Hepatocyte (in vitro differentiated cells): ENCODE results near the gene OR6M1. TPM values are rescaled to one million over a fixed set of nuclear protein-coding genes. Genes with fewer than 3 reads are reported as not detected.
A peak's percentile ranks its signal among the peaks of the same experiment; 100 is the strongest.

Source experiments
- DNase-seq: peaks from one replicate; pipeline ENCODE4 v3.0.0-alpha.2; 2016; ENCODE audit warnings: low spot score
- H2AFZ ChIP-seq: fragments of 200-600 bp; sonication (generic); 2 replicates; pipeline ENCODE4 v1.6.0; 2016; ENCODE audit warnings: antibody characterized with exemption, mild to moderate bottlenecking
- H3K27ac ChIP-seq: fragments of 200-600 bp; sonication (generic); 2 replicates; pipeline ENCODE4 v1.5.1; 2016; ENCODE audit warnings: mild to moderate bottlenecking
- H3K27me3 ChIP-seq: fragments of 200-600 bp; sonication (generic); 2 replicates; pipeline ENCODE4 v1.6.1; 2016
- H3K36me3 ChIP-seq: fragments of 200-600 bp; sonication (generic); replicated peaks from 2 replicates; pipeline ENCODE4 v1.5.1; 2016; ENCODE audit warnings: low read depth; ENCODE audit not compliant: insufficient read depth
- H3K4me1 ChIP-seq: fragments of 200-600 bp; sonication (generic); 2 replicates; pipeline ENCODE4 v1.5.1; 2016; ENCODE audit warnings: mild to moderate bottlenecking, moderate library complexity; ENCODE audit not compliant: insufficient read depth
- H3K4me2 ChIP-seq: fragments of 200-600 bp; sonication (generic); 2 replicates; pipeline ENCODE4 v1.6.0; 2016
- H3K4me3 ChIP-seq: fragments of 200-600 bp; sonication (generic); 2 replicates; pipeline ENCODE4 v1.5.1; 2016; ENCODE audit warnings: mild to moderate bottlenecking
- H3K79me2 ChIP-seq: fragments of 200-600 bp; sonication (generic); 2 replicates; pipeline ENCODE4 v1.6.0; 2017; ENCODE audit warnings: mild to moderate bottlenecking
- H3K9me2 ChIP-seq: fragments of 200-600 bp; sonication (generic); replicated peaks from 2 replicates; pipeline ENCODE4 v1.6.0; 2017; ENCODE audit warnings: mild to moderate bottlenecking; ENCODE audit not compliant: insufficient read depth
- H3K9me3 ChIP-seq: fragments of 200-600 bp; sonication (generic); 2 replicates; pipeline ENCODE4 v1.5.1; 2016; ENCODE audit warnings: low read depth, mild to moderate bottlenecking
- H4K20me1 ChIP-seq: fragments of 200-600 bp; sonication (generic); 2 replicates; pipeline ENCODE4 v1.6.0; 2016; ENCODE audit warnings: mild to moderate bottlenecking; ENCODE audit not compliant: insufficient read depth, poor library complexity, severe bottlenecking
- EZH2 ChIP-seq: fragments of 200-600 bp; sonication (generic); IDR thresholded peaks from 2 replicates; pipeline ENCODE4 v1.6.1; 2016; ENCODE audit warnings: antibody characterized with exemption, mild to moderate bottlenecking, borderline replicate concordance
- EZH2phosphoT487 ChIP-seq: fragments of 200-600 bp; sonication (generic); IDR thresholded peaks from one replicate; pipeline ENCODE4 v1.6.1; 2018; ENCODE audit warnings: antibody characterized with exemption, mild to moderate bottlenecking, low read depth, moderate library complexity; ENCODE audit not compliant: unreplicated experiment, severe bottlenecking
- WGBS: methylation state at CpG from one replicate; pipeline ENCODE4 v1.1.6; 2016; ENCODE audit warnings: low lambda C conversion rate; ENCODE audit errors: missing lambda C conversion rate; 5-methylcytosine and 5-hydroxymethylcytosine counted together
- polyA plus RNA-seq: library from polyadenylated mRNA; unstranded; fragments of >200 nt; fragmentation: Nextera tagmentation; extraction: Ambion mirVana; gene quantifications from 2 replicates; pipeline ENCODE4 v1.2.1, GENCODE V29; 2016
- total RNA-seq: library from RNA; depleted of rRNA; stranded (reverse); fragments of >200 nt; gene quantifications from 2 replicates; pipeline ENCODE4 v1.2.3, GENCODE V29; 2014
- TF ChIP-seq, protein P1 (sequence below): fragments of 200-600 bp; sonication (generic); IDR thresholded peaks from 2 replicates; pipeline ENCODE4 v1.5.1; 2016; ENCODE audit warnings: antibody characterized with exemption, mild to moderate bottlenecking; ENCODE audit not compliant: poor library complexity

Gene OR6M1
- total and polyA plus RNA-seq, 2 experiments from 2014 or later = not detected

DNA sequence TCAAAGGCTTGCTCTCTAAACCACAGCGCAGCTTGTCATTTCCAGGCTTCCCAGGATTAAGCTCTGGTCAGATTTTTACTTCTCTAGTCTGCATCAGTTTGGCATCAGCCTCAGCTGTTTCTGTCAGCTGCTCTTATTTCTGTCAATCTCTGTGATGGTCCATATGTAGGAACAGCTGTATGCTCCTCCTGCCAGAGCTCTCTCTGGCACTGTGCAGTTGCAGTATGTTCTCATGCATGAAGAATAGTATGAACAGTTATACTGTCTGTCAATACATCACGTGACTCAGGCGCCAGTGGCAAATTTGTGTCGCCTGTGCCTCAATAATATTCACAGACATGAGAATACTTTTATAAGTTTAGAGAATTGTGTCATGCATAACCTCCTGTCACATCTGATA lies 6.7 kb downstream of the OR6M1 start:
- Histone ChIP-seq H3K27me3 (no peaks in the 10 kb centered on the region), H3K9me3 (no peaks in the 10 kb centered on the region), H2AFZ (no peak overlapping the region), H3K9me2 (no peaks in the 10 kb centered on the region), H3K4me1 (peaks cover 7% of the 10 kb centered on the region), H3K36me3 (no peaks in the 10 kb centered on the region), H3K79me2 (no peaks in the 10 kb centered on the region), H3K4me3 (no peak overlapping the region), H3K27ac (no peak overlapping the region), H4K20me1 (no peaks in the 10 kb centered on the region), H3K4me2 (no peak overlapping the region)
- TF ChIP-seq, protein P1, sequence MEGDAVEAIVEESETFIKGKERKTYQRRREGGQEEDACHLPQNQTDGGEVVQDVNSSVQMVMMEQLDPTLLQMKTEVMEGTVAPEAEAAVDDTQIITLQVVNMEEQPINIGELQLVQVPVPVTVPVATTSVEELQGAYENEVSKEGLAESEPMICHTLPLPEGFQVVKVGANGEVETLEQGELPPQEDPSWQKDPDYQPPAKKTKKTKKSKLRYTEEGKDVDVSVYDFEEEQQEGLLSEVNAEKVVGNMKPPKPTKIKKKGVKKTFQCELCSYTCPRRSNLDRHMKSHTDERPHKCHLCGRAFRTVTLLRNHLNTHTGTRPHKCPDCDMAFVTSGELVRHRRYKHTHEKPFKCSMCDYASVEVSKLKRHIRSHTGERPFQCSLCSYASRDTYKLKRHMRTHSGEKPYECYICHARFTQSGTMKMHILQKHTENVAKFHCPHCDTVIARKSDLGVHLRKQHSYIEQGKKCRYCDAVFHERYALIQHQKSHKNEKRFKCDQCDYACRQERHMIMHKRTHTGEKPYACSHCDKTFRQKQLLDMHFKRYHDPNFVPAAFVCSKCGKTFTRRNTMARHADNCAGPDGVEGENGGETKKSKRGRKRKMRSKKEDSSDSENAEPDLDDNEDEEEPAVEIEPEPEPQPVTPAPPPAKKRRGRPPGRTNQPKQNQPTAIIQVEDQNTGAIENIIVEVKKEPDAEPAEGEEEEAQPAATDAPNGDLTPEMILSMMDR = no peak
- TF ChIP-seq EZH2 (no peak), EZH2phosphoT487 (no peak)
- WGBS = 88% methylated on average over 4 of the region's 4 CpGs
- no peak for DNase-seq

DNA sequence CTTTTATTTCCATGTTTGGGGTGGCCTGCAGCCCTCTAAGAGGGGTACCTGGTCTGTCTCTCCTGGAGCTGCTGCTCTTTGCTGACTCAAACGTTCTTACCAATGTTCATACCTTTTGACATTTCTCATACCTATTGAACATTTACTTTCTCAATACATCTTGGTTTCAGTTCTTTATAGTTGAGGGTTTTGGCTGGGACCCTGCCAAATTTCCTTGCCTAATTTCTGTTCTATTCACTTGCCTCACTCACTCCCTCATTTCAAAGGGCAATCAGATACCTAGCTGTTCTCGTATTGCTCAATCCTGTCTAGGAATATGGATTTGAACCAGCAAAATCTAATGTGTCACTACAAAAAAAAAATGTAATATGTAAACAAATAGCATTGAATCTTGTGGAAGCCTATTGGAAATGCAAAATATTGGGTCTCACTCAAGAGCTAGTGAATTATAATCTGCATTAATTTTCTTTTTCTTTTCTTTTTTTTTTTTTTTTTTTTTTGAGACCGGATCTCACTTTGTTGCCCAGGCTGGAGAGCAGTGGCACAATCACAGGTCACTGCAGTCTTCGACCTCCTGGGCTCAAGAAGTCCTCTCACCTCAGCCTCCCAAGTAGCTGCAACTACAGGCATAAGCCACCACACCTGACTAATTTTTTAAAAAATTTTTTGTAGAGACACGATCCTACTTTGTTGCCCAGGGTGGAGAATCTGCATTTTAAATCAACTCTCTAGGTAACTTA lies 7.5 kb downstream of the OR6M1 start:
- Histone ChIP-seq H3K27me3 (no peaks in the 10 kb centered on the region), H3K9me2 (no peaks in the 10 kb centered on the region), H3K79me2 (no peaks in the 10 kb centered on the region), H3K4me2 (no peak overlapping the region), H3K27ac (no peak overlapping the region), H3K4me1 (peaks cover 7% of the 10 kb centered on the region), H2AFZ (no peak overlapping the region), H3K4me3 (no peak overlapping the region), H4K20me1 (no peaks in the 10 kb centered on the region), H3K36me3 (no peaks in the 10 kb centered on the region), H3K9me3 (no peaks in the 10 kb centered on the region)
- 85% methylated on average over 4 of the region's 5 CpGs for WGBS
- TF ChIP-seq, protein P1 = no peak
- peak; percentile 8 for DNase-seq

DNA sequence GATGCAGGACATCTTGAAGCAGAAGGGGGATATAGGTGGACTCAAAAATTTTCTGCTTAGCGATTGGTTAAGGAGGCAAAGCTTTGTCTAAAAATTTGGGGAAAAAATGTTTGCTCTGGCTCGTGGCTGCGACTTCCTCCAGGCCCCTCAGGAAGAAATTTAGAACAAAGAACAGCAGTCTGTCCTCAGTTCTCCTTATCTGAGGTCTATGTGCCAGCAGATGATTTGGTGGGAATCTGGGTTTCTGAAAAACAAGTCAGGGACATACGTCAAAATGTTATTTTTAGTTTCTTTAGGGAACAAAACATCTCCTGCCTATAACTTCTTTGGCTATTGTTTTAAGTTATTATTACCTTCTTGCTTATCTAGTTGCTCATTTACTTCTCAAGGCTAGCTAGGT lies 8.1 kb downstream of the OR6M1 start:
- Histone ChIP-seq H2AFZ (no peak overlapping the region), H3K4me1 (peaks cover 7% of the 10 kb centered on the region), H3K27ac (peak overlapping the region; percentile 84), H3K79me2 (no peaks in the 10 kb centered on the region), H3K4me3 (no peak overlapping the region), H3K9me3 (no peaks in the 10 kb centered on the region), H3K9me2 (no peaks in the 10 kb centered on the region), H3K36me3 (no peaks in the 10 kb centered on the region), H4K20me1 (no peaks in the 10 kb centered on the region), H3K4me2 (no peak overlapping the region), H3K27me3 (no peaks in the 10 kb centered on the region)
- DNase-seq = no peak
- no peak for TF ChIP-seq EZH2phosphoT487
- no peak for TF ChIP-seq EZH2
- TF ChIP-seq, protein P1 = no peak
- 76% methylated on average over 4 of the region's 4 CpGs for WGBS

DNA sequence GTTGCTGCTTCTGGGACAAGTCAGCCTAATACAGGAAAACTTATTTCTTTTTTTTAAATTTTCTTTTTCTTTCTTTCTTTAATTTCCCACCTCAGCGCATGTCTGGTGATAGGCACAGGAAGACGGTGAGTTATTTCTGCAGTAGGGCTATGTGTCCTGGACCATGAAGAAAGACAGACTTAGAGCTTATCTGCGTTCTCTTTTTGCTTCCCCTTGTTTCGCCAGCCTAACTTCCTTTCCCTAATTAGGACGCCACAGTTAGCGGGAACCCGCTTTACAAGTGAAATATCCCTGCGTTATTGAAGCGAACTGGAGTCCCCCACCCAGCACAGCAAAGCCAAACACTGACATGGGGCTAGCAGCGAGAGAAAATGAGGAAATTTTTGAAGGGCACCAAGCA lies 8.6 kb downstream of the OR6M1 start:
- Histone ChIP-seq H3K27me3 (no peaks in the 10 kb centered on the region), H3K79me2 (no peaks in the 10 kb centered on the region), H3K9me2 (no peaks in the 10 kb centered on the region), H4K20me1 (no peaks in the 10 kb centered on the region), H3K4me3 (no peak overlapping the region), H3K4me2 (no peak overlapping the region), H3K36me3 (no peaks in the 10 kb centered on the region), H3K27ac (peak overlapping the region; percentile 84), H2AFZ (no peak overlapping the region), H3K4me1 (peaks cover 7% of the 10 kb centered on the region), H3K9me3 (no peaks in the 10 kb centered on the region)
- TF ChIP-seq EZH2phosphoT487 (no peak), EZH2 (no peak)
- TF ChIP-seq, protein P1 = no peak
- WGBS = 72% methylated on average over 10 of the region's 10 CpGs
- no peak for DNase-seq
